ENCODE results near the gene PALB2. TPM values are rescaled to one million over a fixed set of nuclear protein-coding genes. Genes with fewer than 3 reads are reported as not detected.
"Not testable (repeated sequence)": the region's sequence is repeated elsewhere in the genome, so short reads cannot be mapped to it uniquely, and the experiment has no call there.

The PALB2 gene
- total RNA-seq, 1 donor from 2014 or later, result 18.5 TPM

GRCh38 chr16:23584186-23585076 lies 56.7 kb downstream of the PALB2 start:
- peaks cover 2% of the 10 kb centered on the region for H3K36me3 ChIP-seq (ENCODE audit: control insufficient read depth, insufficient read depth, low read length)
- no peaks in the 10 kb centered on the region for H3K27me3 ChIP-seq (ENCODE audit: control insufficient read depth, insufficient read depth, low read length)
- no peak overlapping the region for H3K4me3 ChIP-seq (ENCODE audit: low read depth, low read length)
- TF ChIP-seq CTCF (IDR thresholded peaks at IDR 0.05; ENCODE audit: insufficient read depth, low read length, poor library complexity, severe bottlenecking), result no peak
- no peak for DNase-seq (ENCODE audit: low read depth)

- not testable (repeated sequence) for DNase-seq (ENCODE audit: low read depth); H3K27me3 ChIP-seq (ENCODE audit: control insufficient read depth, insufficient read depth, low read length); H3K36me3 ChIP-seq (ENCODE audit: control insufficient read depth, insufficient read depth, low read length); H3K4me3 ChIP-seq (ENCODE audit: low read depth, low read length)
Observed at GRCh38 chr16:23583271-23583670, 57.8 kb downstream of the PALB2 start.

- DNase-seq (ENCODE audit: low read depth), result no peak
- Histone ChIP-seq H3K4me3 (ENCODE audit: low read depth, low read length) (no peak overlapping the region), H3K36me3 (ENCODE audit: control insufficient read depth, insufficient read depth, low read length) (peaks cover 2% of the 10 kb centered on the region), H3K27me3 (ENCODE audit: control insufficient read depth, insufficient read depth, low read length) (no peaks in the 10 kb centered on the region)
- TF ChIP-seq CTCF (IDR thresholded peaks at IDR 0.05; ENCODE audit: insufficient read depth, low read length, poor library complexity, severe bottlenecking), result no peak
Observed at GRCh38 chr16:23581764-23582163, 59.3 kb downstream of the PALB2 start.

- H3K36me3 ChIP-seq (ENCODE audit: control insufficient read depth, insufficient read depth, low read length), result peaks cover 2% of the 10 kb centered on the region
- DNase-seq (ENCODE audit: low read depth), result no peak
- no peak overlapping the region for H3K4me3 ChIP-seq (ENCODE audit: low read depth, low read length)
- TF ChIP-seq CTCF (IDR thresholded peaks at IDR 0.05; ENCODE audit: insufficient read depth, low read length, poor library complexity, severe bottlenecking), result no peak
- no peaks in the 10 kb centered on the region for H3K27me3 ChIP-seq (ENCODE audit: control insufficient read depth, insufficient read depth, low read length)
Observed at GRCh38 chr16:23580391-23580790, 60.7 kb downstream of the PALB2 start.

GRCh38 chr16:23579371-23579770 lies 61.7 kb downstream of the PALB2 start:
- H3K36me3 ChIP-seq (ENCODE audit: control insufficient read depth, insufficient read depth, low read length), result no peaks in the 10 kb centered on the region
- no peaks in the 10 kb centered on the region for H3K27me3 ChIP-seq (ENCODE audit: control insufficient read depth, insufficient read depth, low read length)
- H3K4me3 ChIP-seq (ENCODE audit: low read depth, low read length), result no peak overlapping the region
- no peak for DNase-seq (ENCODE audit: low read depth)
- TF ChIP-seq CTCF (IDR thresholded peaks at IDR 0.05; ENCODE audit: insufficient read depth, low read length, poor library complexity, severe bottlenecking), result no peak

GRCh38 chr16:23578101-23578830 lies 62.8 kb downstream of the PALB2 start:
- Histone ChIP-seq H3K4me3 (ENCODE audit: low read depth, low read length) (no peak overlapping the region), H3K27me3 (ENCODE audit: control insufficient read depth, insufficient read depth, low read length) (no peaks in the 10 kb centered on the region), H3K36me3 (ENCODE audit: control insufficient read depth, insufficient read depth, low read length) (no peaks in the 10 kb centered on the region)
- DNase-seq (ENCODE audit: low read depth), result no peak
- TF ChIP-seq CTCF (IDR thresholded peaks at IDR 0.05; ENCODE audit: insufficient read depth, low read length, poor library complexity, severe bottlenecking), result no peak

Data from kidney epithelial cell (primary cell).